Measurements from ENCODE around the gene GEN1. TPM values are rescaled to one million over a fixed set of nuclear protein-coding genes. Genes with fewer than 3 reads are reported as not detected.

Gene GEN1
- total RNA-seq, 1 experiment from 2014 or later = 23.7 TPM

DNA sequence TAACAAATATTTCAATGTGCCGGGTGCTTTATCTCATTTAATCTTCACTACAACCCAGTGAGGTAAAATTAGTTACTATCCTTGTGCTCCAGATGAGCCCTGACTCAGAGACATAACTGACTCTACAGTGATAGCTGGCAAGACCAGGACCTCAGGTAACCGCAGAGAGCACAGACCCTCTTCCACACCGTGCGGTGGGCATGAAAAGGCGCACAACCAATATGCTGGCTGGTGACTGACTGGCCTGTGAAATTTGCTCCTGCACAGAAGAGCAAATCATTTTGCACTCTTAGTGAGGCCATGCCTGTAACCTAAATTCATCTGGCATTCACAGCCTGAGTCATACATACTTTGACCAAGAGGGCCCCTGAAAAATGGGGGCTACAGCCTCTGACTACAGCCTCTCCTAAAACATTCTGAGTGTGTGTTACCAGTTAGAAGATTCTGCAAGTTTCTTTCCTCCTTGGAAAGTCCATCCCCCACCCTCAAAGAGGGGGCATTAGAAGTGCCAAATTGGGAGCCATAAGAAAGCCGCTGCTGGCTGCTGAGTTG is 39.9 kb downstream of the GEN1 start:
- ChIA-PET POLR2A (no interaction called here), CTCF (no interaction called here)
- Mint-ChIP-seq H3K36me3 (no peaks in the 10 kb centered on the region), H3K27me3 (ENCODE audit: low read depth) (no peaks in the 10 kb centered on the region), H3K4me1 (peaks cover 5% of the 10 kb centered on the region), H3K27ac (no peak overlapping the region), H3K9me3 (no peaks in the 10 kb centered on the region), H3K4me3 (no peak overlapping the region)
- no peak for DNase-seq (ENCODE audit: low spot score)
- TF ChIP-seq TCF7 (CRISPR knock-in tag; IDR thresholded peaks at IDR 0.05; ENCODE audit: low read depth) (no peak), CBFB (CRISPR knock-in tag; IDR thresholded peaks at IDR 0.05; ENCODE audit: low read depth) (no peak), ESRRA (CRISPR knock-in tag; IDR thresholded peaks at IDR 0.05; ENCODE audit: borderline replicate concordance) (no peak), FOXP1 (CRISPR knock-in tag; IDR thresholded peaks at IDR 0.05; ENCODE audit: borderline replicate concordance) (no peak), ZNF232 (CRISPR knock-in tag; IDR thresholded peaks at IDR 0.05) (no peak), IRF1 (CRISPR knock-in tag; IDR thresholded peaks at IDR 0.05) (no peak), CREM (CRISPR knock-in tag; IDR thresholded peaks at IDR 0.05) (no peak), ZNF423 (CRISPR knock-in tag; IDR thresholded peaks at IDR 0.05) (no peak), JUN (CRISPR knock-in tag; IDR thresholded peaks at IDR 0.05) (no peak), MYBL2 (CRISPR knock-in tag; IDR thresholded peaks at IDR 0.05) (no peak), ZNF396 (CRISPR knock-in tag; IDR thresholded peaks at IDR 0.05; ENCODE audit: borderline replicate concordance) (no peak)
- TF ChIP-seq, protein P1, sequence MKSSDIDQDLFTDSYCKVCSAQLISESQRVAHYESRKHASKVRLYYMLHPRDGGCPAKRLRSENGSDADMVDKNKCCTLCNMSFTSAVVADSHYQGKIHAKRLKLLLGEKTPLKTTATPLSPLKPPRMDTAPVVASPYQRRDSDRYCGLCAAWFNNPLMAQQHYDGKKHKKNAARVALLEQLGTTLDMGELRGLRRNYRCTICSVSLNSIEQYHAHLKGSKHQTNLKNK (CRISPR knock-in tag; IDR thresholded peaks at IDR 0.05) = no peak
- no peak for ATAC-seq

GRCh38 chr2:17795309-17795708 is 41.4 kb downstream of the GEN1 start:
- H3K36me3 Mint-ChIP-seq = no peaks in the 10 kb centered on the region
- CTCF ChIA-PET = no interaction called here
- ATAC-seq (no peak), DNase-seq (ENCODE audit: low spot score) (no peak)
- no peak overlapping the region for H3K27ac Mint-ChIP-seq
- no peak overlapping the region for H3K4me3 Mint-ChIP-seq
- H3K9me3 Mint-ChIP-seq = no peaks in the 10 kb centered on the region
- H3K4me1 Mint-ChIP-seq = peaks cover 5% of the 10 kb centered on the region
- POLR2A ChIA-PET = no interaction called here
- H3K27me3 Mint-ChIP-seq (ENCODE audit: low read depth) = no peaks in the 10 kb centered on the region
- TF ChIP-seq ZNF396 (CRISPR knock-in tag; IDR thresholded peaks at IDR 0.05; ENCODE audit: borderline replicate concordance) (no peak), ATF3 (CRISPR knock-in tag; conservative IDR thresholded peaks at IDR 0.05) (no peak), ZBTB21 (CRISPR knock-in tag; IDR thresholded peaks at IDR 0.05; ENCODE audit: borderline replicate concordance) (no peak), MLX (CRISPR knock-in tag; IDR thresholded peaks at IDR 0.05) (no peak), MYBL2 (CRISPR knock-in tag; IDR thresholded peaks at IDR 0.05) (no peak), CTCF (IDR thresholded peaks at IDR 0.05) (no peak), NFYB (CRISPR knock-in tag; conservative IDR thresholded peaks at IDR 0.05; ENCODE audit: low read depth) (no peak), GRHL2 (CRISPR knock-in tag; IDR thresholded peaks at IDR 0.05; ENCODE audit: insufficient replicate concordance, severe bottlenecking) (no peak), MXD4 (CRISPR knock-in tag; IDR thresholded peaks at IDR 0.05; ENCODE audit: borderline replicate concordance) (no peak), PREB (CRISPR knock-in tag; IDR thresholded peaks at IDR 0.05; ENCODE audit: borderline replicate concordance) (no peak), FOXJ3 (CRISPR knock-in tag; IDR thresholded peaks at IDR 0.05; ENCODE audit: borderline replicate concordance) (no peak), TCF7 (CRISPR knock-in tag; IDR thresholded peaks at IDR 0.05; ENCODE audit: low read depth) (no peak)
- TF ChIP-seq, protein P2, sequence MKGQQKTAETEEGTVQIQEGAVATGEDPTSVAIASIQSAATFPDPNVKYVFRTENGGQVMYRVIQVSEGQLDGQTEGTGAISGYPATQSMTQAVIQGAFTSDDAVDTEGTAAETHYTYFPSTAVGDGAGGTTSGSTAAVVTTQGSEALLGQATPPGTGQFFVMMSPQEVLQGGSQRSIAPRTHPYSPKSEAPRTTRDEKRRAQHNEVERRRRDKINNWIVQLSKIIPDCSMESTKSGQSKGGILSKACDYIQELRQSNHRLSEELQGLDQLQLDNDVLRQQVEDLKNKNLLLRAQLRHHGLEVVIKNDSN (CRISPR knock-in tag; IDR thresholded peaks at IDR 0.05) = no peak
- TF ChIP-seq, protein P3, sequence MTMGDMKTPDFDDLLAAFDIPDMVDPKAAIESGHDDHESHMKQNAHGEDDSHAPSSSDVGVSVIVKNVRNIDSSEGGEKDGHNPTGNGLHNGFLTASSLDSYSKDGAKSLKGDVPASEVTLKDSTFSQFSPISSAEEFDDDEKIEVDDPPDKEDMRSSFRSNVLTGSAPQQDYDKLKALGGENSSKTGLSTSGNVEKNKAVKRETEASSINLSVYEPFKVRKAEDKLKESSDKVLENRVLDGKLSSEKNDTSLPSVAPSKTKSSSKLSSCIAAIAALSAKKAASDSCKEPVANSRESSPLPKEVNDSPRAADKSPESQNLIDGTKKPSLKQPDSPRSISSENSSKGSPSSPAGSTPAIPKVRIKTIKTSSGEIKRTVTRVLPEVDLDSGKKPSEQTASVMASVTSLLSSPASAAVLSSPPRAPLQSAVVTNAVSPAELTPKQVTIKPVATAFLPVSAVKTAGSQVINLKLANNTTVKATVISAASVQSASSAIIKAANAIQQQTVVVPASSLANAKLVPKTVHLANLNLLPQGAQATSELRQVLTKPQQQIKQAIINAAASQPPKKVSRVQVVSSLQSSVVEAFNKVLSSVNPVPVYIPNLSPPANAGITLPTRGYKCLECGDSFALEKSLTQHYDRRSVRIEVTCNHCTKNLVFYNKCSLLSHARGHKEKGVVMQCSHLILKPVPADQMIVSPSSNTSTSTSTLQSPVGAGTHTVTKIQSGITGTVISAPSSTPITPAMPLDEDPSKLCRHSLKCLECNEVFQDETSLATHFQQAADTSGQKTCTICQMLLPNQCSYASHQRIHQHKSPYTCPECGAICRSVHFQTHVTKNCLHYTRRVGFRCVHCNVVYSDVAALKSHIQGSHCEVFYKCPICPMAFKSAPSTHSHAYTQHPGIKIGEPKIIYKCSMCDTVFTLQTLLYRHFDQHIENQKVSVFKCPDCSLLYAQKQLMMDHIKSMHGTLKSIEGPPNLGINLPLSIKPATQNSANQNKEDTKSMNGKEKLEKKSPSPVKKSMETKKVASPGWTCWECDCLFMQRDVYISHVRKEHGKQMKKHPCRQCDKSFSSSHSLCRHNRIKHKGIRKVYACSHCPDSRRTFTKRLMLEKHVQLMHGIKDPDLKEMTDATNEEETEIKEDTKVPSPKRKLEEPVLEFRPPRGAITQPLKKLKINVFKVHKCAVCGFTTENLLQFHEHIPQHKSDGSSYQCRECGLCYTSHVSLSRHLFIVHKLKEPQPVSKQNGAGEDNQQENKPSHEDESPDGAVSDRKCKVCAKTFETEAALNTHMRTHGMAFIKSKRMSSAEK (CRISPR knock-in tag; IDR thresholded peaks at IDR 0.05; ENCODE audit: borderline replicate concordance) = no peak
- TF ChIP-seq, protein P4, sequence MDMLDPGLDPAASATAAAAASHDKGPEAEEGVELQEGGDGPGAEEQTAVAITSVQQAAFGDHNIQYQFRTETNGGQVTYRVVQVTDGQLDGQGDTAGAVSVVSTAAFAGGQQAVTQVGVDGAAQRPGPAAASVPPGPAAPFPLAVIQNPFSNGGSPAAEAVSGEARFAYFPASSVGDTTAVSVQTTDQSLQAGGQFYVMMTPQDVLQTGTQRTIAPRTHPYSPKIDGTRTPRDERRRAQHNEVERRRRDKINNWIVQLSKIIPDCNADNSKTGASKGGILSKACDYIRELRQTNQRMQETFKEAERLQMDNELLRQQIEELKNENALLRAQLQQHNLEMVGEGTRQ (CRISPR knock-in tag; IDR thresholded peaks at IDR 0.05) = no peak

Data from WTC11 (cell line).